Body of pancreas (tissue), 4 donors: ENCODE measurements around the gene ANKS1B.

Source experiments
- POLR2A ChIP-seq, 3 donors: fragments of 450-650 bp; IDR thresholded peaks; one replicate each; pipeline ENCODE4 v1.6.1; 2016; ENCODE audit warnings: antibody characterized with exemption in 3 of 3, mild to moderate bottlenecking in 2 of 3
- TF ChIP-seq, protein P1 (sequence below), 7 experiments: fragments of 450-650 bp in 4 of 7; fragments of 200-600 bp in 3 of 7; sonication (generic) in 3 of 7; IDR thresholded peaks; one replicate each; pipeline ENCODE4 v1.5.1; 2016 to 2019; ENCODE audit warnings: antibody characterized with exemption in 7 of 7

DNA sequence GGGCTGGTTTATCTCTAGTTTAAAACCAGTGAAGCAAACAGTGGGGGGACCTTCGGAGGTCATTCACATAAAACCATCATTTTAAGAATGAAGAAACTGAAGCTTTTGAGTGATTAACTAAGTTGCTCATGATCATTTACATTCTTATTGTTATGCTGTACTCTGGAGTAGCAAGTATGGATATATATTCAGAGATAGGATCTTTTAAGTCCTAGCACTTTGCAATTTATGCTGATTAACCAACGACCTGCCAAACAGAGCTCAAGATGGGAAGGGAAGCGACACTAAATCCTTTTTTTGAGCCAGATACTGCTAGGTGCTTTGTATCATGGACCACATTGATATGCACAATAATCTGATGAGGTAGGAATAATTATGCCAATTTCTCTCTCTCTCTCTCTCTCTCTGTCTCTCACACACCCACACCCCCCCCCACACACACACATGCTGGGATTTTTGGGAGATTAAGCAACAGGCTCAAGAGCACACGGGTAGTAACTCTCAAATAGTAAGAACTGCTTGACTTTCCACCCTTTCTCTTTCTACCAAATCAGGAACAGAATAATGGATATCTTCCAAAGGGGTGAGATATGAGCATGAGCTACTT, 1036.3 kb downstream of the ANKS1B start:
- TF ChIP-seq, protein P1, sequence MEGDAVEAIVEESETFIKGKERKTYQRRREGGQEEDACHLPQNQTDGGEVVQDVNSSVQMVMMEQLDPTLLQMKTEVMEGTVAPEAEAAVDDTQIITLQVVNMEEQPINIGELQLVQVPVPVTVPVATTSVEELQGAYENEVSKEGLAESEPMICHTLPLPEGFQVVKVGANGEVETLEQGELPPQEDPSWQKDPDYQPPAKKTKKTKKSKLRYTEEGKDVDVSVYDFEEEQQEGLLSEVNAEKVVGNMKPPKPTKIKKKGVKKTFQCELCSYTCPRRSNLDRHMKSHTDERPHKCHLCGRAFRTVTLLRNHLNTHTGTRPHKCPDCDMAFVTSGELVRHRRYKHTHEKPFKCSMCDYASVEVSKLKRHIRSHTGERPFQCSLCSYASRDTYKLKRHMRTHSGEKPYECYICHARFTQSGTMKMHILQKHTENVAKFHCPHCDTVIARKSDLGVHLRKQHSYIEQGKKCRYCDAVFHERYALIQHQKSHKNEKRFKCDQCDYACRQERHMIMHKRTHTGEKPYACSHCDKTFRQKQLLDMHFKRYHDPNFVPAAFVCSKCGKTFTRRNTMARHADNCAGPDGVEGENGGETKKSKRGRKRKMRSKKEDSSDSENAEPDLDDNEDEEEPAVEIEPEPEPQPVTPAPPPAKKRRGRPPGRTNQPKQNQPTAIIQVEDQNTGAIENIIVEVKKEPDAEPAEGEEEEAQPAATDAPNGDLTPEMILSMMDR (IDR thresholded peaks at IDR 0.05): no peak
- no peak for TF ChIP-seq POLR2A (IDR thresholded peaks at IDR 0.05)
